Stimulated activated CD4-positive, alpha-beta T cell treated with anti-CD3 and anti-CD28 coated beads, Interleukin-1b, Interleukin-23, amount 100 ng/mL, for 48 hours (primary cell): ENCODE measurements around the gene NXN.

Experiments used
- DNase-seq: peaks from one replicate; pipeline ENCODE4 v3.0.0-alpha.2; 2020

NXN gene

DNA sequence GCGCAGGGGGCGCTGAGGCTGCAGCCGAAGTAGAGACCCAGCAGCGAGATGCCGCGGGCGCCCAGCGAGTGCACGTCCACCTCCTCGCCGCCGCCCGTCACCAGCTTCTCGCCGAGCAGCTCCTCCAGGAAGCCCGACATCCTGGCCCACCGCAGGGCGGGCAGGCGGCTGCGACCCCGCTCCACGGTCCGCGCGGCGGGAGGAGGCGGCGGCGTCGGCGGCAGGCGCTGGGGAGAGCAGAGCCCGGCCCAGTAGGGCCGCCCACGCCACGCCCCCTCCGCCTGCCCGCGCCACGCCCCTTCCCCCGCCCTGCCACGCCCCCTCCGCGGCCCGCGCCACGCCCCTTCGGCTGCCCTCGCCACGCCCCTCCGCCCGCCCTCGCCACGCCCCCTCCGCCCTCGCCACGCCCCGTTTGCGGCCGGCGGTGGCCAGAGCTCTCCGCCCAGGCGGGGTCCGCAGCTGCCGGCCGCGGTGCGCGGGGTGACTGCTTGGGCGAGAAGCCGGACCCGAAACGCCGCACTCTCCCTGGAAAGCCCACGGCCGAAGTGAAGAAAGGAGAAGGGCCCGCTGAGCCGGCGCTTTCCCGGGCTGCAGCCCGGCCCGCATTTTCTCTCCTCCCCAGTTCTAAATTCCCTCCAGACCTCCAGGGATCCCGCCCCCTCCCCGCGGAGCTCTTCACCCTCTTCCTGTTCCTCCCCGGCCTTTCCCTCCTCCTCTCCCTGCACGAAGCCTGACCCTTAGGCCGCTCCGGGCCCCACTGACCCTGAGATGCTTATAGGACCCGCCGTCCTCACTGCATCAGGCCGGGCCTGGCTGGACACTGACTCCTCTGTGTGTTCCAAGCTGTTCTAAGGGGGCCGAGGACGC, at the start of gene NXN:
TSS of gene NXN (minus strand) at position 238 of the 867 bp plus-strand sequence.
- peak; percentile 81 for DNase-seq

- DNase-seq = no peak
These were observed 47.5 kb upstream of the NXN start for GRCh38 chr17:1027044-1027443.

DNA sequence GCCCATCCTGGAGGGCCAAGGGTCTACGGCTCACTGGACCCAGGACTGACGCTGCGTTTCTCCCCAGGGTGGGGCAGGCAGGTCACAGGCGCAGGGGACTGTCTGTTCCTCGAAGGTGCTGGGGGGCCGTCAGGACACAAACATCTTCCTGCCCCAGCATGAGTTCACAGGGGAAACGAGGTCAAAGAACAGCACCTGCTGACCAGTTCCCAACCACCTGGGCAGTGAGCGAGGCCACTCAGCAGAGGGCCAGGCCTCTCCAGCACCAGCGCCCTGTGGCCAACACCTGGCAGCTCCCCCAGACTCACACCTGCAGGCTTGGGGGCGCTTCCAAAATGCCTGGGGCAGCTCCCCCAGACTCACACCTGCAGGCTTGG, 47.0 kb upstream of the NXN start:
- no peak for DNase-seq

GRCh38 chr17:1025733-1026598, 46.4 kb upstream of the NXN start:
- DNase-seq = no peak

- DNase-seq = no peak
These were observed 44.5 kb upstream of the NXN start for GRCh38 chr17:1024076-1024475.

DNA sequence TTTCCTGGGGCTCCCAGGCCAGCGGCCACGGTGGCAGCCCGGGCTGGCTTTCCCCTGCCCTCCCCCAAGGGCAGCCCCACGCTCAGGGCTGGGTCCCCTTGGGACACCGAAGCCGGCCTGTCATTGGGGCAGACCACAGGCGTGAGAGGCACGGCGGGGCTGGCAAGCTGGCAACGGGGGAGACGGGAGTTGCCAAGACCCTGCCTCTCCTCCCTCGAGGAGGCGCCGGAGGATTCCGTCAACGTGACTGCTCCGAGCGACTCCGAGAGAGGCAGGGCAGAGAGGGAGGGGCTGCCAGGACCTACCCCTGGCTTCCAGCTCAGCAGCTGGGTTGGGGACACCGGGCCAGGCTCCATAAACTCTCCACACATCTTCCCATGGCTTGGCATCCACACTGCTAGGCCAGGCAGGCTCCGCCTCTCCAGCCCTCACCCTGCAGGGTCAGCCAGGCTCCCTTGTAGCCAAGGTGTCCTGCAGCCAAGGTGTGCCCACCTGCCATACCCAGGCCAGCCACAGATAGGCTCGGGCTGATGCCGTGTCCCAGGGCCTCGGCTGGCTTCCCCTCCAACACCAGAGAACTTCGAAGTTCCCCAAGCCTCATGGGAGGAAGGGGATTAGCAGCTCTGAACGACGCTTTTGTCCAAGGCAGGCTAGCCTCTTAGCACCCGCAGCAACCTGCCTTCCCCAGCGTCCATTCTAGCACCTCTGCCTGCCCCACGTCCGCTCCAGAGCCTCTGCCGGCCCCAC, 42.9 kb upstream of the NXN start:
- no peak for DNase-seq

DNA sequence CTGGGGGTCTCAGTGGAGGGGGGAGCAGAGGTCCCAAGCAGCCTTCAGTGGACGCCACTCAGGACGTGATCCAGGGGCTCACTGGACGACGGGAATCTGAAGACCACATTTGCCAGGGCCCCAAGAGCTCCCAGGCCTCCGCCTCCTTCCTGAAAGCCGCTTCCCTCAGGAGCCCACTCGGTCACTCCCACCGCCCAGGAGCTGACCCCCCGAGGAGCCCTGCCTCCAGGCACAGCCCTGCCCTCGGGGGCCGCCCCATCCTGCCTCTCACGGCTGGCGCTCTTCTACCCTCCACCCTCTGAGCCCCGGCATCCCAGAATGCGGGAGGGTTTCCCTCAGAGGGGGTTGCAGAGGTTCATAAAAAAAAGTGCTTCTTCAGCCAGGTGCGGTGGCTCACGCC, 41.6 kb upstream of the NXN start:
- DNase-seq = no peak

DNA sequence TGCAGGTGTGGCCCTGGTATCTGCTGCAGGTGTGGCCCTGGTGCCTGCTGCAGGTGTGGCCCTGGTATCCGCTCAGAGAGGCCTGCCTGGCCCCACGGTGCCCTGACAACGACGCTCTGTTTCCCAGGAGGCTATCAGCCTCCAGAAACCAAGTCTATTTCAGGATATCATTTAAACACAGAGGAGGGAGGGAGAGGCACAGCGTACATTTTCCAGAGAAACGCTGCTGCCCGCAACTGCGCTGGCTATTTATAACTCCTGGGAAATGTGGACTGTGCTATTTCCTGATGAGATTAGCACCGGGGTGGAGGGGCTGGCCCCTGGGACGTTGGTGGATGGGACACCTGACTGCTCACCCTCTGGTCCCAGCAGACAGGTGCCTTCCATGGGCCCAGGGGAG, 39.9 kb upstream of the NXN start:
- no peak for DNase-seq

- no peak for DNase-seq
These were observed 39.0 kb upstream of the NXN start for GRCh38 chr17:1018547-1018946.

GRCh38 chr17:1013729-1014090, 34.1 kb upstream of the NXN start:
- no peak for DNase-seq

- DNase-seq = no peak
These were observed 33.5 kb upstream of the NXN start for GRCh38 chr17:1012823-1013728.

- DNase-seq = no peak
These were observed 32.5 kb upstream of the NXN start for GRCh38 chr17:1011760-1012735.

DNA sequence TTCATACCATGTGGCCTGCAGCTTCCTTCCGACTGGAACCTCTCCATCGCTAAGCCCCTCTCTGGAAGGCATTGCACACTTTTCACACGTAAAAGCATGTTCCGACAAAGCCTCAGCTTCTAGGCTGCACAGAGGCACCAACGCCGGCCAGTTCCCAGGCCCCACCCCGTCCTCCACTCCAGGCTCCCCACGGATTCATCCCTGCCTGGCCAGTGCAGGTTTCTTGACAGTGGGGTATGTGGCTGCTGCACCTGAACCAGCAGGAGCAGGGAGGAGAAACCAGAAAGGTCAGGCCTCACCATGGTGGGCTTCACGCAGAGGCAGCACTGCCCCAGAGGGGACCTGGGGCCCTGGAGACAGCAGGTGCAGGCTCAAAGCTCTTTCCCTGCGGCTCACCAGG, 31.6 kb upstream of the NXN start:
- no peak for DNase-seq

DNA sequence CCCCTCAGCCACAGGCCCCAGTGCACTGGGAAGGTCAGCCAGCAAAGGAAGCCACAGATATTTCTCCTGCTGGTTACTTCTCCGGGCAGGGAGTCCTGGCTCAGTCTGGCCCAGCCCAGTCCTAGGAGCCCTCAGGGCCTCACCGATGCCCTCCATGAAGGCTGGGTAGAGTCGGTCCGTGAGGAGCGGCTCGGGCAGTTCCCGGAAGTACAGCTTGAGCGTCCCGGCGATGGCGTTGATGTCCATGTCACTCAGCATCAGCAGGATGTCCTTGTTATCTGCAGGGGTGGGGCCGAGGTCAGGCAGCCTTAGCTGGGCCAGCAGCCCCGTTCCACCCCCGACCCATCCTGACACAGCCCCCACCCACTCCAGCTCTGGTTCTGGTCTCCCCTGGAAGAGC, 31.0 kb upstream of the NXN start:
- no peak for DNase-seq

DNA sequence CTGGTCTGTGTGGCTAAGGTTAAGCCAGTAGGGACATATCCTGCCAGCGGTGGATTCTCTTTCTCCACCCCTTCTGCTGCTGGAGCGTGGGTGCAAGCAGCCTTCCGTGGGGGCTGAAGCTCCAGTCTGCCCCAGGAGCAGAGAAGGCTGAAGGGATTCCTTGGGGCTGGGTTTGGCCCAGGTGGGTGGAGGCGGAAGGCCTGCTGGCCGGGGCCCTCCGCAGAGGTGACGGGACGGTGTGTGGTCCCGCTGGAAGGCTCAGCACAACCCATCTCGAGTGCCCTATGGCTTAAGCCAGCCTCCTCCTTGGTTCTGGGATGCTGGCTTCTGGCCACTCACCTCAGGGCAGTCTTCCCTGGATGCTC, 30.5 kb upstream of the NXN start:
- no peak for DNase-seq

- DNase-seq = no peak
These were observed 29.9 kb upstream of the NXN start for GRCh38 chr17:1009229-1010085.

GRCh38 chr17:1008008-1008761, 28.6 kb upstream of the NXN start:
- DNase-seq = no peak

- DNase-seq = no peak
These were observed 27.9 kb upstream of the NXN start for GRCh38 chr17:1007310-1008007.

- no peak for DNase-seq
These were observed 26.5 kb upstream of the NXN start for GRCh38 chr17:1006054-1006453.
